ENCODE data around the gene UBE2O. TPM values are rescaled to one million over a fixed set of nuclear protein-coding genes. Genes with fewer than 3 reads are reported as not detected.
A peak's percentile ranks its signal among the peaks of the same experiment; 100 is the strongest.

Gene UBE2O
- total RNA-seq, 6 experiments from 2014 or later: 24.3 to 26.0 (median 24.5) TPM

DNA sequence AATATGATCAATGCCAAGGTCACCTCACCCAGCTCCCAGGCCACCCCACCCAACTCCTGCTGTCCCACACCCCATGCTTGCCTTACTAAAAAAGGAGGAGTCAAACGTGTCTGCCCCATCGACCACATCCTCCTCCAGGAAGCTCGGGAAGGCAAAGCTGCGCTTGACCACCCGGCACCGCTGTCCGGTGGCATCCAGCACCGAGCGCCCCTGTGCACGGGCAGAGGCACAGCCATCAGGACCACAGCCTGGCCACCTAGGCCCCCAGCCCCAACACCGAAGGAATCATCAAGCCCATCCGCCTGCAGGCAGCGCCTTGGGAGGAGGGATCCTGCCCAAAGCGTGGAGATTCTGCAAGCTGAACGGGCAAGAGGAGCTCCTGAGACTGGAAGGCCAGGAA, 24.6 kb upstream of the UBE2O start:
- Mint-ChIP-seq H3K4me1 (ENCODE audit: low read depth) (no peaks in the 10 kb centered on the region), H3K9me3 (no peaks in the 10 kb centered on the region), H3K36me3 (ENCODE audit: low read depth) (no peaks in the 10 kb centered on the region), H3K27me3 (ENCODE audit: insufficient read depth) (no peaks in the 10 kb centered on the region; the same call in 1 of the 2 replicates), H3K4me3 (no peak overlapping the region), H3K27ac (no peak overlapping the region)
- no peak for TF ChIP-seq CTCF (IDR thresholded peaks at IDR 0.05)
- no peak for DNase-seq

DNA sequence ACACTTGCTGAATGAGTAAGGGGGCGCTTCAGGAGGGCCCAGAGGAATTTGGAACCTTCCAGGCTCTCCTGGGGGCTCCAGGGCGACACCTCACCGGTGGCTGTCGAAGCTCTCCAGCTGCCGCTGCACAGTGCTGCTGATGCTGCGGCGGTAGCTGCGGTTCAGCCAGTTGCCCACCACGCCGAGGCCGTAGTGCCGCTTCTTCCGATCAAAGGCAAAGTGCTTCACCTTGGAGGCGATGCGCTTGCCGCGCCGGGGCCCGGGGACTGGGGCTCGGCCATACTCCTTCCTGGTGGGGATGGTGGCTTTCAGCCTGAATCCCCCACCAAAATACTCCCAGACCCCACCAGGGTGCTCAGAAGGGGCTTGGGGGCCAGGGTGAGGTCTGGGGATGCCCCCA, 23.8 kb upstream of the UBE2O start:
- Mint-ChIP-seq H3K4me1 (ENCODE audit: low read depth) (no peaks in the 10 kb centered on the region), H3K4me3 (no peak overlapping the region), H3K36me3 (ENCODE audit: low read depth) (no peaks in the 10 kb centered on the region; the same call in 1 of the 2 replicates), H3K27me3 (ENCODE audit: insufficient read depth) (peaks cover under 1% of the 10 kb centered on the region), H3K27ac (no peak overlapping the region), H3K9me3 (no peaks in the 10 kb centered on the region)
- DNase-seq: no peak
- no peak for TF ChIP-seq CTCF (IDR thresholded peaks at IDR 0.05)

DNA sequence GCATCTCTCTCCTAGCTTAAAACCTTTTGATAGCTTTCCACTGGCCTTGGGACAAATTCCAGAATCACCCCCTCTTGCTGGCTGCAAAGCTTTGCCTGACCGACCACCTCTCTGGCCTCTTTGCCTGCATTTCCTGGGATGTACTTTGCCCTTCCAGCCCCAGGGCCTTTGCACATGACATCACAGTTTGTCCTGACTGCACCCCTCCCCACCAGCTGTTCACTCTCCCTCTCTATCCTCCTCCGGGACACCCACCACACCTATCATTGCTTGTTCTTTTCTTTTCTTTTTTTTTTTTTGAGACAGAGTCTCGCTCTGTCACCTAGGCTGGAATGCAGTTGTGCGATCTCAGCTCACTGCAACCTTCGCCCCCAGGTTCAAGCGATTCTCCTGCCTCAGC, 22.4 kb upstream of the UBE2O start:
- Mint-ChIP-seq H3K36me3 (ENCODE audit: low read depth) (no peaks in the 10 kb centered on the region; the same call in 1 of the 2 replicates), H3K4me1 (ENCODE audit: low read depth) (no peaks in the 10 kb centered on the region), H3K27me3 (ENCODE audit: insufficient read depth) (peaks cover 5% of the 10 kb centered on the region), H3K9me3 (no peaks in the 10 kb centered on the region), H3K27ac (no peak overlapping the region), H3K4me3 (no peak overlapping the region)
- DNase-seq: no peak
- TF ChIP-seq CTCF (IDR thresholded peaks at IDR 0.05): no peak

DNA sequence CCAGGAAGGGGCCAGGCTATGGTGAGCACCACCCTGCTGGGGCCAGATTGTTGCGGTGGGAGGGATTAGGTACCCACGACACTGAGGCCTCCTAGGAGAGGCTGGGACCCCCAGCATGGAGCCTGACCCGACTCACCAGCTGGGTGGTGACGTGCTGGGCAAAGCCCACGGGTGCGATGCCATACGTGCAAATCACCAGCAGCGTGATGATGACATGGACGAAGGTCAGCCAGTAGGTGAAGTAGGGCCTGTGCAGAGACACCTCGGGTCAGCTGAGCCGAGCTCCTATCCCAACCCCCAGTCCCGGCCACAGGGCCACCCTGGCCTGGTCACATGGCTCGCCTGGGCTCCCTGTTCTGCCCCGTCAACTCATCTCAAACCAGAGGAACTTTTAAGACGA, 21.9 kb upstream of the UBE2O start:
- TF ChIP-seq CTCF (IDR thresholded peaks at IDR 0.05): no peak
- no peak overlapping the region for H3K27ac Mint-ChIP-seq
- no peak for DNase-seq
- no peaks in the 10 kb centered on the region for H3K4me1 Mint-ChIP-seq (ENCODE audit: low read depth)
- H3K4me3 Mint-ChIP-seq: no peak overlapping the region
- peaks cover 5% of the 10 kb centered on the region for H3K27me3 Mint-ChIP-seq (ENCODE audit: insufficient read depth)
- no peaks in the 10 kb centered on the region for H3K9me3 Mint-ChIP-seq
- H3K36me3 Mint-ChIP-seq (ENCODE audit: low read depth): no peaks in the 10 kb centered on the region; the same call in 1 of the 2 replicates

GRCh38 chr17:76474238-76474637, 21.3 kb upstream of the UBE2O start:
- Mint-ChIP-seq H3K27me3 (ENCODE audit: insufficient read depth) (peaks cover 5% of the 10 kb centered on the region), H3K27ac (no peak overlapping the region), H3K4me3 (no peak overlapping the region), H3K9me3 (no peaks in the 10 kb centered on the region), H3K4me1 (ENCODE audit: low read depth) (no peaks in the 10 kb centered on the region), H3K36me3 (ENCODE audit: low read depth) (no peaks in the 10 kb centered on the region; the same call in 1 of the 2 replicates)
- no peak for DNase-seq
- TF ChIP-seq CTCF (IDR thresholded peaks at IDR 0.05): no peak

DNA sequence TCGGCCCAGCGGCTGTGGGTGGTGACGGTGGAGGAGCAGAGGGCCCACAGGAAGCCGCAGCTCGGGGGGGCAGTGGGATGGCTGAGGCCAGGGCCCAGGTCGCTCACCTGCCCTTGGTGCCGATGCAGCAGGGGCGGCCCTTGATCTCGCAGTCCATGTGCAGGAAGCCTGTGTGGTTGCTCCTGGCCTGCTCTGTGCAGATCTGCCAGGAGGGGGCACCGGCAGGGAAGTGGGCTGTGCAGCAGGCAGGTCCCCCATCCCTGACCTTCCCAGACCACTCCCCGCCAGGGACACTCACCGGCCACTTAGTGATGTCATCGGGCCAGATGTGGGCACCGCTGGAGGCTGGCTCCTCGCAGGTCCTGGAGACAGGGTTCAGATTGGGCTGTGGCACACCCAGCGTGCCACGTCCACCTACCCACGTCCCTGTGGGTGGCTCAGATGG, 20.6 kb upstream of the UBE2O start:
- H3K27ac Mint-ChIP-seq: no peak overlapping the region
- peaks cover 5% of the 10 kb centered on the region for H3K27me3 Mint-ChIP-seq (ENCODE audit: insufficient read depth)
- H3K9me3 Mint-ChIP-seq: no peaks in the 10 kb centered on the region
- DNase-seq: no peak
- no peaks in the 10 kb centered on the region for H3K4me1 Mint-ChIP-seq (ENCODE audit: low read depth)
- peak; percentile 65 for TF ChIP-seq CTCF (IDR thresholded peaks at IDR 0.05)
- no peak overlapping the region for H3K4me3 Mint-ChIP-seq
- H3K36me3 Mint-ChIP-seq (ENCODE audit: low read depth): no peaks in the 10 kb centered on the region; the same call in 1 of the 2 replicates
